Activated CD4-positive, alpha-beta memory T cell treated with anti-CD3 and anti-CD28 coated beads for 36 hours (primary cell): ENCODE measurements around the gene JDP2. TPM values are rescaled to one million over a fixed set of nuclear protein-coding genes. Genes with fewer than 3 reads are reported as not detected.

Source experiments
- CTCF ChIA-PET: fragments of 350-600 bp; sonication (Branson Sonifier 250); formaldehyde crosslinking; loops from one replicate; lab custom pipeline; 2021; ENCODE audit warnings: antibody characterized with exemption, inconsistent platforms; lab: Charles Lee
- POLR2A ChIA-PET: fragments of 350-600 bp; sonication (Branson Sonifier 250); formaldehyde crosslinking; loops from one replicate; lab custom pipeline; 2021; ENCODE audit warnings: antibody characterized with exemption; lab: Charles Lee
- DNase-seq: peaks from one replicate; pipeline ENCODE4 v3.0.0-alpha.2; 2020
- H3K27ac Mint-ChIP-seq: one replicate; pipeline ENCODE4 v1.8.0; 2021; ENCODE audit warnings: mixed read lengths
- H3K27me3 Mint-ChIP-seq: one replicate; pipeline ENCODE4 v1.8.0; 2021; ENCODE audit warnings: mixed read lengths
- H3K36me3 Mint-ChIP-seq: one replicate; pipeline ENCODE4 v1.8.0; 2021; ENCODE audit warnings: mixed read lengths
- H3K4me1 Mint-ChIP-seq: one replicate; pipeline ENCODE4 v1.8.0; 2021; ENCODE audit warnings: low read depth, mixed read lengths
- H3K4me3 Mint-ChIP-seq: one replicate; pipeline ENCODE4 v1.8.0; 2021; ENCODE audit warnings: mild to moderate bottlenecking, mixed read lengths
- H3K9me3 Mint-ChIP-seq: one replicate; pipeline ENCODE4 v1.8.0; 2021; ENCODE audit warnings: mixed read lengths
- intact Hi-C: fragments of 100-400 bp; cut with micrococcal nuclease; formaldehyde crosslinking; loops from one replicate; pipeline ENCODE4 v1.15.1; 2023
- total RNA-seq, 2 experiments: library from RNA; stranded (reverse); gene quantifications; one replicate each; pipeline ENCODE4 v1.2.3, GENCODE V29; 2021

The JDP2 gene
- total RNA-seq, 2 experiments from 2014 or later = 1.7 to 1.8 TPM

DNA sequence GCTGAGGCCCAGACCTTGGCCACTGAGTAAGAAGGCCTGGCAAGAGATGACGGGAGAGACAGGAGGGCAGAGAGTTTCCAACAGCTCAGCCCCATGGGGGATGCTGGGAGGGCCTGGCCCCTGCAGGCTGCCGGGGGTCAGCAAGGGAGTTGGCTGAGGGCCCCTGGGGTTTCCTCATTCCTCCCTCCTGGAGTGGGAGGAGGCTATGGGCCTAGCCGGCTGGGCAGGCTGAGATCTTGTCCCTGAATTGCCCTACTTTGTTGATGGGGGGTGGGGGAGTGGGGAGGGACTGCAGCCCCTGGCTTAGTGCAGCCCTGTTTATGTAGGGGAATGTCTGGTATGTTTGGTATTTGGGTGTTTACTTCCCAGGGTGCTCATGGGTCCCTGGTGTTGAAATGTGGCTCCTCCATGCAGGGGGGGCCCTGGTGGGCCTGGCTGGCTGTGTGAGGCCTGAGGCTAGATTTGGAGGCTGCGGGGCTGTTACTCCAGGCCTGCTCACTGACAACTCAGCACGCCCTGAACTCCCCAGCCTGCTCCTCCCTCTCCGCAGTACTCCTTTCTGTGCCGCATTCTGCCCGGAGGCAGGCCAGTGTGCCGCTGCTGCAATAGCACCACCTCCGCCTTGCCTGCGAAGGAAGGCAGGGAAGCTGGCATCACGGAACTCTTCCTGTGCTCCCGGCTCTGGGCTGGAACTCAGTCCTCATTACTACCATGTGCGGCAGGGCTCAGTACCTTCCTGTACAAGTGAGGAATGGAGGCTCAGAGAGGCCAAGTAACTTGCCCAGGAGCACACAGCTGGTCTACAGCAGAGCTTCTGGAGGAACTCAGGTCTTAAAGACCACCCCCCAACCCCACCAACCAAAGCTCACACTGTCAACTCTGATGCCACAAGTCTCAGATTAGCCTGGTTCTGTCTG is 25.3 kb downstream of the JDP2 start:
- H3K36me3 Mint-ChIP-seq = no peaks in the 10 kb centered on the region
- ChIA-PET CTCF (interaction anchor here (0.9 to 2.5 kb wide), 8 partner anchors 10 to 330 kb away, joined by 3 to 11 read pairs (median 3); no protein-coding TSS in a partner anchor), POLR2A (no interaction called here)
- no peak overlapping the region for H3K4me3 Mint-ChIP-seq
- no peaks in the 10 kb centered on the region for H3K4me1 Mint-ChIP-seq
- H3K27ac Mint-ChIP-seq = no peak overlapping the region
- DNase-seq = no peak
- H3K9me3 Mint-ChIP-seq = no peaks in the 10 kb centered on the region
- intact Hi-C loops = no loop called here
- no peaks in the 10 kb centered on the region for H3K27me3 Mint-ChIP-seq

DNA sequence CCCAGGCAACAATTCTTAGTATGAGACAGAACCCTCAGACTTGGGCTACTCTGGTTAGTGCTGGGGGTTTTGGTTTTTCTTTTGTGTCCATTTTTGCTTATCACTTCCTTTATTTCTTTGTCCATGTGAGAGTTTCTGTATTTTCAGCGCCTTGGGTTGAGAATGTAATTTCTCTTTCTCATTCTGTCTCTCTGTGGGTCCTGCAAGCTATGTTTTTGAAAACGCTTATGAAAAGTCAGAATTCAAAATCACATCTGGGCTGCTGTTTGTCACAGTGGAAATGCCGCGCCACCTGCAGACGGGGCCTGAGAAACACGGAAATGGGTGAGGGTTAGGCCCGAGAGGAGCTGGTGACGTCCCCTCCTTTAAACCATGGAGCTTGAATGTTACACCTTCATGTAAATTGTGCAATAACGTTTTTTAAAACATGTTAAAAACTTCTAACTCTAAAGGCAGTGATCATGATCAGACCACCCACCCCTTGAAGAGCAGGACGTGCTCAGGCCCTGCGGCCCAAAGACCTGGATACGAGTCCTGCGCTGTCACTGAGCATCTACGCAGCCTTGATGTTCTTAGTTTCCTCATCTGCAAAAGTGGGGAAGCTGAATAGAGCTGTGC is 26.1 kb downstream of the JDP2 start:
- ChIA-PET POLR2A (no interaction called here), CTCF (interaction anchor here (0.6 to 2.5 kb wide), 12 partner anchors 10 to 330 kb away, joined by 3 to 11 read pairs (median 3); no protein-coding TSS in a partner anchor)
- intact Hi-C loops = loop anchor here (1.0 kb wide), 1 partner anchor 147 kb away; no protein-coding TSS in a partner anchor
- Mint-ChIP-seq H3K4me3 (no peak overlapping the region), H3K9me3 (no peaks in the 10 kb centered on the region), H3K36me3 (no peaks in the 10 kb centered on the region), H3K27me3 (no peaks in the 10 kb centered on the region), H3K4me1 (no peaks in the 10 kb centered on the region), H3K27ac (no peak overlapping the region)
- DNase-seq = peak; percentile 57

DNA sequence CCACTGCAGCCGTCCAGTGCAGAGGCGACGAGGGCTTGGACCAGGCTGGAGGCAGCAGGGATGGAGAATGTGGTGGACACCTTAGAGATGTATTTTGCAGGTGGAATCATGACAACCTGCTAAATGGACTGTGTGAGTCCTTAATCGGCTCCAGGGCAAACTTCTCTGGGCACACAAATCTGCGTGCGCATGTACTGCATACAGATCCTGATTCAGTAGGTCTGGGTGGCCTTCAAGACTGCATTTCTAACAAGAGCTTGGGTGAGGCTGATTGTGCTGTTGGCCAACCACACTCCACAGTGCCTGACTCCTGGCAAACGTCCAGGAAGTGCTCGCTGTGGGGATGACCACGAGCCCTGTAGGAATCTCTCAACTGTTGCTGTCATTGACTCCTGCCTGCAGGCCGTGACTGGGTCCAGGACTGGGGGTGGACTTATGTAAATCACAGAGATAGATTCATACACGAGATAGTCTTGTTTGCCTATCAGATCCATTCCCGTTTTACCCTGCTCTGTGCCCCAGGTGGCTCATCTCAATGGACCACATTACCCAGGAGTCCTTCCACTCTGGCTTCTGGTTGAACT is 27.2 kb downstream of the JDP2 start:
- intact Hi-C loops = loop anchor here (1.0 kb wide), 1 partner anchor 148 kb away; no protein-coding TSS in a partner anchor
- H3K9me3 Mint-ChIP-seq = no peaks in the 10 kb centered on the region
- no peaks in the 10 kb centered on the region for H3K36me3 Mint-ChIP-seq
- H3K27me3 Mint-ChIP-seq = no peaks in the 10 kb centered on the region
- H3K4me1 Mint-ChIP-seq = no peaks in the 10 kb centered on the region
- no peak overlapping the region for H3K27ac Mint-ChIP-seq
- DNase-seq = no peak
- CTCF ChIA-PET = interaction anchor here (0.6 to 2.5 kb wide), 2 partner anchors 147 to 331 kb away, joined by 3 to 11 read pairs; no protein-coding TSS in a partner anchor
- H3K4me3 Mint-ChIP-seq = no peak overlapping the region
- POLR2A ChIA-PET = no interaction called here

DNA sequence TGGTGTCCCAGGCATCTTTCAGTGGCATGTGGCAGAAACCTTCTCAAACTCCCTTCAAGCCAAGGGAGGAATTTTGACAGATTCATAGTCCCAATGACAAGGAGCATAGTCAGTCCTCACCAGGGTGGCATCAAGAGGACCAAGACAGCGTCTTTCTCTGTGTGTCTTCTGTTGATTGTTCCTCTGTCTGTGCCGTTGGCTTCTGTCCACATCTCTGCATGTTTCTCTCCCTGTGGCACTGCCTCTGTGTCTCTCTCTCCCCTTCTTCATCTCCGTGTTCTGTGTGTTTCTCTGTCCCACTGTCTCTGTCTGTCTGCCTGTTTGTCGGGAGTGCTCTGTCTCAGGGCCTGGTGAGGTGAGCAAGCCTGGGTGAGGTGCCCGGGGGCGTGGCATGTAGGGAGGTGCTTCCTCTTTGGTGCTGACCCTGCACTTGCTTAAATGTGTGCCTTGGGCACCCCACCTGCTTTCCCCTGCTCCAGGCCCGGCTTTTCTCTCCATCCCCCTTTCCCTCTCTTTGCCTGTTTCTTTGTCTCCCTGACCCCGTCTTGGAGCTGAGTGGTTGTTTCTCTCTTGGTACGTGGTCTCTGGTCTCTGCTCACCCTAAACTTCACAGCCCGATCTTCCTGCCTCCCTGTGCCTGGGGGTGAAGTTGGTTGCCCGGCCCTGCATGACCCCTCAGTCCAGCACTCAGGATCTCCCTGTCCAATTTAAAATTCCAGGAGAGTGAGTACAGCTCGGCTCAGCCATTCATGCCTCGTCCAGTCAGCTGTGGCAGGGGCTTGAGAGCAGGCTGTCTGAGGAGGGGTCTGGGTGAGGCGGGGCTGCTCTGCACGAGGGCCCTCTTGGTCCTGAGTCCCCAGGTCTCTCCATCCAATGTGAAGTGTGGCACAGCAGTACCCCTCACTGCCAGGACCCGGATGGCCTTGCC is 28.5 kb downstream of the JDP2 start:
- Mint-ChIP-seq H3K36me3 (no peaks in the 10 kb centered on the region), H3K27ac (no peak overlapping the region)

DNA sequence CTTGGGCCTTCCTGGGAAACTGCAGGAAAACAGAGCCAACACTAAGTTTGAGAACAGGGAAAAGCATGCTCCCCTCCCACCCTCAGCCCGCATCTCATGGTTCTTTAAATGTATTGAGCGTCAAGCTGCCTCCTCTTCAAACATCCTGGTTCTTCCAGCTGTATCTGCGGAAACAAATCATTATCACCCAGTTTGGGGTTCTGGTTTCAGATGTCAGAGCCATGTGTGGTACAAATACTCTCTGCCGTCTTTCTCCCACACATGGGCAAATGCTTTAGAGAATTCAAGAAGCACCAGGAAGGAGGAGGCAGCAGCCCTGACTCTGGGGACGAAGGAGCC is 29.1 kb downstream of the JDP2 start:
- DNase-seq = no peak
- Mint-ChIP-seq H3K4me1 (no peaks in the 10 kb centered on the region), H3K27ac (no peak overlapping the region), H3K9me3 (no peaks in the 10 kb centered on the region), H3K27me3 (no peaks in the 10 kb centered on the region), H3K4me3 (no peak overlapping the region), H3K36me3 (no peaks in the 10 kb centered on the region)
- intact Hi-C loops = no loop called here
- ChIA-PET CTCF (no interaction called here), POLR2A (no interaction called here)

More for the DNA sequence above, 28.5 kb downstream of the JDP2 start:
- Mint-ChIP-seq H3K4me3 (no peak overlapping the region), H3K27me3 (no peaks in the 10 kb centered on the region), H3K4me1 (no peaks in the 10 kb centered on the region), H3K9me3 (no peaks in the 10 kb centered on the region)
- no peak for DNase-seq
- ChIA-PET POLR2A (no interaction called here), CTCF (no interaction called here)
- intact Hi-C loops = no loop called here

DNA sequence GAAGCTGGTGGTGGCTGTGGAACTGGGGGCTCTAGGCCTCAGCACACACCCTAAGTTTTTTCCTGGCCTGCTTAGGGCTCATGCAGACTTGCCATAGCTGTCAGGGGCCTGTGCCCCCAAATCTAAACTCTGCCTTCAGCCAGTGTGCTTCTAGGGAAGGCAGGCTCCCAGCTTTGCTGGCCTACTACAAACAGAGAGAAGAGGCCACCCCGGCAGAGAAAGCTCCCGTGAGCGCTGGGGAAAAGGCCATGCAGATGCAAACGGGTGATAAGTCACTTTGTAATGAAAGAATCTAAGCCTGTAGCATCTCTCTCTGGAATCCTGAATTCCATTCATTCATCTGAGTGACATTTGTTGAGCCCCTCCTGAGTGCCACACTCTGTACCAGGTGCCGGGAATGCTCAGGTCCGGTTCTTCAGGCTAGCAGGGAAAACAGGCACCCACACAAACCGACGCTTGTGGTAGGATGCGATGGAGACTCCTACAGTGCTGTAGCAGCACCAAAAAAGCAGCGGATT is 29.9 kb downstream of the JDP2 start:
- H3K4me3 Mint-ChIP-seq = no peak overlapping the region
- CTCF ChIA-PET = no interaction called here
- H3K9me3 Mint-ChIP-seq = no peaks in the 10 kb centered on the region
- no peaks in the 10 kb centered on the region for H3K27me3 Mint-ChIP-seq
- no peak for DNase-seq
- intact Hi-C loops = no loop called here
- POLR2A ChIA-PET = no interaction called here
- no peaks in the 10 kb centered on the region for H3K36me3 Mint-ChIP-seq
- H3K27ac Mint-ChIP-seq = no peak overlapping the region
- no peaks in the 10 kb centered on the region for H3K4me1 Mint-ChIP-seq

DNA sequence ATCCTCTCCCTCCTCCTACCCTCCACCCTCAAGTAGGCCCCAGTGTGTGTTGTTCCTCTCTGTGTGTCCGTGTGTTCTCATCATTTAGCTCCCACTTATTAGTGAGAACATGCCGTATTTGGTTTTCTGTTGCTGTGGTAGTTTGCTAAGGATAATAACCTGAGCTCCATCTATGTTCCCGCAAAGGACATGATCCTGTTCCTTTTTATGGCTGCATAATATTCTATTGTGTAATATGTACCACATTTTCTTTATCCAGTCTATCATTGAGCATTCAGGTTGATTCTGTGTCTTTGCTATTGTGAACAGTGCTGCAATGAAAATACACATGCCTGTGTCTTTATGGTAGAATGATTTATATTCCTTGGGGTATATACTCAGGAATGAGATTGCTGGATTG is 30.5 kb downstream of the JDP2 start:
- Mint-ChIP-seq H3K9me3 (no peaks in the 10 kb centered on the region), H3K27ac (no peak overlapping the region), H3K36me3 (no peaks in the 10 kb centered on the region), H3K4me1 (no peaks in the 10 kb centered on the region), H3K27me3 (no peaks in the 10 kb centered on the region), H3K4me3 (no peak overlapping the region)
- DNase-seq = no peak
- ChIA-PET CTCF (no interaction called here), POLR2A (no interaction called here)
- intact Hi-C loops = no loop called here

DNA sequence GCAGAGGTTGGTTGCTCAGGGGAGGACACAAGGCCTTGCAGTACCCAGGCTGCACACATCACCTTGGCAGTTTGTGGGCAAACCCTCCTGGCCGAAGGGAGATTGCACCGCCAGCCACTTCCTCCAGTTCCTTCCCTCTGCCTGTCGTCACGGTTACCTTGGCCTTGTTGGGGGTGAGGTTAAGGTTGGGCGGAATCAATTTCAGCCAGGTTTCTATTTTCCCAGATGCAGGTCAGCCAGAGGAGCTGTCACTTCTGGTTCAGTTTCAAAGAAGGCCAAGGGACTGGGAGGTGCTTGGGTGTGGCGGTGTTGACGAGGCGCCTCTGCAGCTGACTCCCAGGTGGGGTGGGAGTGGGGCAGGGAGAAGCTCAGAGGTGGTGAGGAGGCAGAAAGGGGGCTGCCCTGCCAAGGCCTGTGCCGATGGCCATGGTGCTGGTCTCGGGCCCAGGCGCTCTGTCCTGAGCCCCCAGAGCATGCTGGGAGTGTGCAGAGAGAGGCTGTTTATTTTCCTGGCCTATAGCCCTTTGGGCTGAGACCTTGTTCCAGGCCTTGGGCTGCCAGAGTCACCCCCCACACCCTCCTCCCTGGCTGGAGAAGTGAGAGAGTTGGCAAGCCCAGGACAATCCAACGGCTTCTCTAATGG is 31.4 kb downstream of the JDP2 start:
- intact Hi-C loops = no loop called here
- ChIA-PET CTCF (no interaction called here), POLR2A (no interaction called here)
- Mint-ChIP-seq H3K36me3 (no peaks in the 10 kb centered on the region), H3K27ac (no peak overlapping the region), H3K9me3 (no peaks in the 10 kb centered on the region), H3K4me3 (no peak overlapping the region), H3K27me3 (no peaks in the 10 kb centered on the region), H3K4me1 (no peaks in the 10 kb centered on the region)
- DNase-seq = no peak

DNA sequence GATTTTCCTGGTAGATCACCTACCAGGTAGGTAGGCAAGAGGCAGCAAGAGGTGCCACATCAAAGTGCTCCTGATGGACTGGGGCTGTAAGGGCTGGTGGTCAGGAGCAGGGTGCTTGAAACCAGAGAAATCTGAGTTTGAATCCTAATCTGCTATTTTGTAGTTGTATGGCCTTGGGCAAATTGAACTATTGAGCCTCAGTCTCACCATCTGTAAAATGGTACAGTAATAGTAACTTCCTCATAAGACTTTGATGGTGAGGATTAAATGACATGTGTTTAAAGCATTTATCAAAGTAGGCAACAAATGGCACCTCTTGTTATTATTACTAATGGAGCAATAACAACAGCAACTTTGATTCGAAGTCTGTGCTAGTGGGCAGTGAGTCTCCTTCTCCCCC is 32.0 kb downstream of the JDP2 start:
- H3K4me3 Mint-ChIP-seq = no peak overlapping the region
- POLR2A ChIA-PET = no interaction called here
- H3K27me3 Mint-ChIP-seq = no peaks in the 10 kb centered on the region
- no peak overlapping the region for H3K27ac Mint-ChIP-seq
- intact Hi-C loops = no loop called here
- H3K4me1 Mint-ChIP-seq = no peaks in the 10 kb centered on the region
- CTCF ChIA-PET = no interaction called here
- no peak for DNase-seq
- no peaks in the 10 kb centered on the region for H3K9me3 Mint-ChIP-seq
- no peaks in the 10 kb centered on the region for H3K36me3 Mint-ChIP-seq

DNA sequence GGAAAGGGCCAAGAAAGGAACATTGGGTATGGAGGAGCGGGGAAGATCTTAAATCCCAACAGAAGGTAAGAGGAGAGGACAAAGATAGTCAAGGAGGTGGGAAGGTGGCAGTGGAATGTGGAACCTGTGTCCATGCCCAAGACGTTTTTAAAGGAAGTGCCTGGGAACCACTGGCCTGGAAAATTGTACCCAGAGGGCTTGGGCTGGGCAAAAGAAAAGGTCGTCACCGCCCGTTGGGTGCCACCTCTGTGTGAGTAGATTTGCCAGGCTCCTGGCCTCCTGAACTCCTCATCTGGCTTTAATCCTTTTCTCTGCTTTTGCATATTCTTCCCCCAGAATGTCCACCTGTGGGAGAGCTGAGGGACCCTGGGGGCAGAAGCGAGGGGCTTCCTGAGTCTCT is 32.6 kb downstream of the JDP2 start:
- H3K9me3 Mint-ChIP-seq = no peaks in the 10 kb centered on the region
- H3K36me3 Mint-ChIP-seq = no peaks in the 10 kb centered on the region
- ChIA-PET CTCF (no interaction called here), POLR2A (no interaction called here)
- H3K4me3 Mint-ChIP-seq = no peak overlapping the region
- no peak for DNase-seq
- intact Hi-C loops = no loop called here
- no peak overlapping the region for H3K27ac Mint-ChIP-seq
- H3K27me3 Mint-ChIP-seq = no peaks in the 10 kb centered on the region
- no peaks in the 10 kb centered on the region for H3K4me1 Mint-ChIP-seq

DNA sequence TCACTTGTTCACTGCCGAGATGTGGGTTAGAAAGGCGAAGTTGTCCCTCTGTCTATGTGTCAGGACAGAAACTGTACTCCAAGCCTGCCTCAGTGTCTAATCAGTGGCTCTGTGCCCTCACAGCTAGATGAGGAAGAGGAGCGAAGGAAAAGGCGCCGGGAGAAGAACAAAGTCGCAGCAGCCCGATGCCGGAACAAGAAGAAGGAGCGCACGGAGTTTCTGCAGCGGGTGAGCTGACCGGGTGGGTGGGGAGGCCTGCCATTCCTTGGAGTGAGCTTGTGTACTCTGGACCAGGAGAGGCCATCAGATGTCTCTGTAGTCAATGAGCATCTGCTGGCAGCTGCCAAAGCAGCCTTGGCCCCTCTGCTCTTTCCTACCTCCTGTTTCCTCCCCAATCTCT is 33.5 kb downstream of the JDP2 start:
- CTCF ChIA-PET = interaction anchor here (1.2 kb wide), 1 partner anchor 117 kb away, joined by 3 read pairs; no protein-coding TSS in a partner anchor
- Mint-ChIP-seq H3K36me3 (no peaks in the 10 kb centered on the region), H3K4me3 (no peak overlapping the region), H3K27me3 (no peaks in the 10 kb centered on the region), H3K27ac (no peak overlapping the region), H3K4me1 (no peaks in the 10 kb centered on the region), H3K9me3 (no peaks in the 10 kb centered on the region)
- DNase-seq = no peak
- POLR2A ChIA-PET = no interaction called here
- intact Hi-C loops = no loop called here
